Thyroid gland (tissue), 4 donors: ENCODE results near the gene TCF7L2.

Experiments
- CTCF ChIP-seq, 6 experiments: fragments of 200-600 bp in 3 of 6; fragments of 450-650 bp in 3 of 6; sonication (generic) in 3 of 6; IDR thresholded peaks; one replicate each; pipeline ENCODE4 v1.5.1; 2016 to 2019; ENCODE audit warnings: antibody characterized with exemption in 6 of 6, mild to moderate bottlenecking in 2 of 6, inconsistent platforms in 1 of 6, moderate library complexity in 1 of 6
- POLR2A ChIP-seq, 2 donors: fragments of 450-650 bp; IDR thresholded peaks; one replicate each; pipeline ENCODE4 v1.6.1; 2017; ENCODE audit warnings: antibody characterized with exemption in 2 of 2, mild to moderate bottlenecking in 2 of 2, moderate library complexity in 1 of 2

- TF ChIP-seq CTCF (IDR thresholded peaks at IDR 0.05) (no peak), POLR2A (IDR thresholded peaks at IDR 0.05) (no peak)
Observed at GRCh38 chr10:112985690-112986543, 35.9 kb downstream of the TCF7L2 start.
